Measurements from ENCODE around the gene CAPN14. TPM values are rescaled to one million over a fixed set of nuclear protein-coding genes. Genes with fewer than 3 reads are reported as not detected.

CAPN14 gene
- total and polyA plus RNA-seq, 2 of the 4 experiments (the other 2 are of a cell fraction), result under 0.01 to 0.09 TPM

DNA sequence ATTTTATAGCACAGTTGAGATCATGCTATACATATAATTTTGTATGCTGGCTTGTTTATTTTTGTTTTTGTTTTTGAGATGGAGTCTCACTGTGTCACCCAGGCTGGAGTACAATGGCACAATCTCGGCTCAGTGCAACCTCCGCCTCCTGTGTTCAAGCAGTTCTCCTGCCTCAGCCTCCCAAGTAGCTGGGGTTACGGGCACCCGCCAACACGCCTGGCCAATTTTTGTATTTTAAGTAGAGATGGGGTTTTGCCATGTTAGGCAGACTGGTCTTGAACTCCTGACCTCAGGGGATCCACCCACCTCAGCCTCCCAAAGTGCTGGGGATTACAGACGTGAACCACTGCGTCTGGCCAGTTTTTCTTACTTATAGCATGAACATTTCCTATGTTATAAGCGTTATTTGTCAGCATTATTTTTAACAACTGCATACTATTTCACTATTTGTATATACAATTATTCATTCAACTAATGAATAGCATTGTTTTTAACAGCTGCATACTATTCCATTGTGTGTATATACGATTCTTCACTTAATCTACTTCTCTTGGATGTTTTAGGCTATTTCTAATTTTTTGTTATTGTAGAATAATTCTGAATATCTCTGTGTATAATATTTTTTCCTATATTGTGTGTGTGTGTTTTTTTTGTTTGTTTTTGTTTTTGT is 20.2 kb upstream of the CAPN14 start (continued):
- TF ChIP-seq, protein P1, sequence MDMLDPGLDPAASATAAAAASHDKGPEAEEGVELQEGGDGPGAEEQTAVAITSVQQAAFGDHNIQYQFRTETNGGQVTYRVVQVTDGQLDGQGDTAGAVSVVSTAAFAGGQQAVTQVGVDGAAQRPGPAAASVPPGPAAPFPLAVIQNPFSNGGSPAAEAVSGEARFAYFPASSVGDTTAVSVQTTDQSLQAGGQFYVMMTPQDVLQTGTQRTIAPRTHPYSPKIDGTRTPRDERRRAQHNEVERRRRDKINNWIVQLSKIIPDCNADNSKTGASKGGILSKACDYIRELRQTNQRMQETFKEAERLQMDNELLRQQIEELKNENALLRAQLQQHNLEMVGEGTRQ (IDR thresholded peaks at IDR 0.05; ENCODE audit: low read depth, low read length), result no peak
- TF ChIP-seq RCOR1 (IDR thresholded peaks at IDR 0.05; ENCODE audit: insufficient replicate concordance, low read length) (no peak), CHD1 (IDR thresholded peaks at IDR 0.05; ENCODE audit: low read depth, low read length) (no peak), MXI1 (IDR thresholded peaks at IDR 0.05; ENCODE audit: borderline replicate concordance, low read depth, low read length) (no peak), POLR2A (IDR thresholded peaks at IDR 0.05; ENCODE audit: low read depth, low read length) (no peak), RFX5 (IDR thresholded peaks at IDR 0.05; ENCODE audit: low read depth, low read length) (no peak), NFE2L2 (IDR thresholded peaks at IDR 0.05; ENCODE audit: low read depth, low read length) (no peak)
